Non-pigmented ciliary epithelial cell (primary cell): Measurements from ENCODE around the gene PRG2.
A peak's percentile ranks its signal among the peaks of the same experiment; 100 is the strongest.

Experiments used
- DNase-seq: peaks from one replicate; pipeline ENCODE4 v3.0.0-alpha.2; 2010; ENCODE audit warnings: low read depth

The PRG2 gene

DNA sequence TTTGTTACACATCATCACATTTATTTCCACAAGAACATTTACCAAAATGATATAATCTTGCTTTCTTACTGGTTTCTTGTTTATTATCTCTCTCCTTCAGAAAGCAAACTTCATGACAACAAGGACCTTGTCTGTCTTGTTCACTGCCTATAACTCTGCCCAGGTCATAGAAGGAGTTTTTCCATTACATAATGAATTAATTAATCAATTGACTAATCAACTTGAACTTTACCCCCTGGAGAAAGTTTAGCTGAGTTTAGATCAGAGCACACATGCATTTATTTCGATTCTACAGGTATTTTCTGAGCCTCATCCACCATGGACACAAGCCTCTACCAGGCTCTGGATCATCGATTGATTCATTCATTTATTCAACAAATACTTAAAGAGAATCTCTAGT lies 6.3 kb upstream of the PRG2 start:
- no peak for DNase-seq

DNA sequence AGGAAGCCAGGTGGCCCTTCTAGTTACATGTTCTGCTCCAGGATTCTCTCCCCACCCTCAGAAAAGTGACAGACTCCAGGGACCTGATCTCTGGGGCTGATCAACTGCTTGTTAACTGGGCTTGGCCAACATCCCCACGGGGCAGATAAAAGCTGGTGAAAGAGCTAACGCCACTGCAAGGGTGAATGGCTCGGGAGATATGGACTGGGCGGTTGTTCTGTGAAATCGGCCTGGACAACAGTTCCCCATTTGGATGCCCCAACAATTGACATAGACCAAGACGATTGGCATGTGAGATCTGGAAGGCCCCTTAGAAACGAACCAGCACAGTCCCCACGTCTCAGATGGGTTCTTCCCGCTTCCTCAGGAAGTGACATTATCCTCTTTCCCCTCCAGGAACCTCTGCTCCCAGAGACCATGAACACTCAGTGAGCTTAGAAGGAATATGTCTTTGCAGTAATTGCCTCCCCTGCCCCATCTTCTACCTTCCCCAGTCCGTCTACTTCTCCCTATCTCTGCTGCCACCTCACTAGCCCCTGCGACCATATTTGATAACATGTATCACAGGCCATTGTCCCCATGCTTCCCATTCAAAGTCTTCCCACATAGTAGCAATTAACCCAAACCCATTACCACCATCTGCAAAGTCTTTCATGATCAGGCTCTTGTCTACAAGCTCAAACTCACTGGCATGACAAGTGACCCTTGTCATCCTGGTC lies 5.6 kb upstream of the PRG2 start:
- no peak for DNase-seq

DNA sequence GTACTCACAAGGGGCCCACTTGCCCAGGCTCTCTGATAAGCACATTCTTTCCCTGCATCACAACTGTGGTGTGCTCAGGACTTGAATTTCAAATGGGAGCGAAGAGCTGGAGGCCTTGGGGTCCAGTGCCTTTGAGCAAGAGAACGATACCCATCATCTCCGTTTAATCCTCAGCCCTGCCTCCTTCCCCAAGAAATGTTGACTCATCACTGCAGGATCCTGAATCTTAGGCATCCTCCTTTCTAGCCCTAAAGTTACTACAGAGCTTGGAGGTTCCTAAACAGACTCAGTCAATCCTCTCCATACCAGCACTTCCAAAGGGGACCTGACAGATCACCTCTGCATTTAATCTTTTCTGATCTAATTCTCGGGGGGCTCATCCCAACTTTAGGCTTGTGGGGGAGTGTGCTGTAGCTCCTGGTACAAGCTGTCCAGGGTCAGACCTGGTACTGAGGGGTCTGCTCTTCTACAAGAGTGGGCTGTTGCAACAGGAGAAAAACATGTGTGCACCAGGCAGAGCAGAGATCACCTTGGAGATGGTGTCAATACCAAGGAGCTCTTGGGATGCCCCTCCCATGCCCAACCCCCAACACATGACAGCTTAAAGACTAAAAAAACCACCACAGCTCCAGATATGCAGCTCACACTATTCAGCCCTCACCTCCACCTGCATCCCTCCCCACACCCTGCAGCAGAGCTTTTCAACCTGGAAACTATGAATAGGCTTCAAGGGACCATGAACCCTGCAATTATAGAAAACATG lies 3.9 kb upstream of the PRG2 start:
- no peak for DNase-seq

DNA sequence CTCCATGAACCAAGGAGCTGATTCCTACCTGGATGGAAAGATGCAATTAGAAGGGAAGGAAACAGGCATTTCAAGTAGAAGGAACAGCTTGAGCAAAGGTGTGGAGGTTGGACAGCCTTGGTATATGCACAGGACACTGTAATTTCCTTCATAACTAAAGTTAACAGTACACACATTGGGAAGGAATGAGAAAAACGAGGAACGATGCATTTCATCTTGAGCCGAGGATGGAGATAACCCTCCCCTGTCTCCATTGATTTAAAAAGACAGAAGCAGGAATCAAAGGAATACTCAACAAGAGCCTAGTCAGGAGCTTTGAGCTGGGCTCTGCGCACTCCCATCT lies 2.3 kb upstream of the PRG2 start:
- DNase-seq = no peak

DNA sequence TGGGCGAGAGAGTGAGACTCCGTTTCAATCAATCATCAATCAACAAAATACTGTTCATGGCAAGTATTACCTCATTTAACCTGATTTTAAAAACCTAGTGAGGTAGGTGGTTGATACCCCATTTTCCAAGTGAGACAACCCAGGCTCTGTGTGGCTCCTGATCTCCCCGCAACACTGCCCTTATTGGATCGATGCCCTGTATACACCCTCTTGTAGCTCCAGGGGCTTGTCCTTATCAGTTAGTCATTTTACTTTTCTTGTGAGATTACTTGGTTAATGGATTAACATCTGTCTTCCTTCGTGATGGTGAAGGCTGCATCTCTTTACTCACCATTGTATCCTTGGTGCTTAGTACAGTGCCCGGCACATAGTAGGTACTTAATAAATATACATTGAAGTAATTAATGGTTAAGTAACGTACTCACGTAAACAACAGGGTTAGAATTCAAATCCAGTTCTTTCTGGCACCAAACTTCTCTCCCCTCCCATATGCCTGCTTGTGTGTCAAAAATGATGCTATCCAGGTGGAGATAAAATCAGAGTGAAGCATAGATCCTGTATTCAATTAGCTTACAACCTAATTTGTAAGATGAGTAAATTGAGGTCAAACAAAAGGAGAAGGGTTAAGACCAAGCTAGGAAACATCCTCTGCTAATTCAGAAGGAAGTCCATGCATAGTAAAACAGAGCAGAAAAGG lies 1.8 kb upstream of the PRG2 start:
- no peak for DNase-seq

DNA sequence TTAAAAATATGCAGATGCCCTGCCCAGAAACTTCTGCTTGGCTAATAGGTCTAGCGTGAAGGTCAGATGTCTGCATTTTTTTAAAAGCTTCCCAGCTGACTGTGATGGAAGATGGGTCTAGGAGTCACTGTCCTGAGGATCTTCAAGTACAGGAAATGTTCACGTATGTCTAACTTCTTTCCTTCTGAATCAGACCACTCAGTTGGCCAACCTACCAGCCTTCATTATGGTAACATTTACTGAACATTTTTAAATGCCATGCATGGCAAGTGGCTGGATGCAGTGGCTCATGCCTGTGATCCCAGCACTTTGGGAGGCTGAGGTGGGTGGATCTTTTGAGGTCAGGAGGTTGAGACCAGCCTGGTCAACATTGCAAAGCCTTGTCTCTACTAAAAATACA lies 1.1 kb upstream of the PRG2 start:
- DNase-seq = no peak

DNA sequence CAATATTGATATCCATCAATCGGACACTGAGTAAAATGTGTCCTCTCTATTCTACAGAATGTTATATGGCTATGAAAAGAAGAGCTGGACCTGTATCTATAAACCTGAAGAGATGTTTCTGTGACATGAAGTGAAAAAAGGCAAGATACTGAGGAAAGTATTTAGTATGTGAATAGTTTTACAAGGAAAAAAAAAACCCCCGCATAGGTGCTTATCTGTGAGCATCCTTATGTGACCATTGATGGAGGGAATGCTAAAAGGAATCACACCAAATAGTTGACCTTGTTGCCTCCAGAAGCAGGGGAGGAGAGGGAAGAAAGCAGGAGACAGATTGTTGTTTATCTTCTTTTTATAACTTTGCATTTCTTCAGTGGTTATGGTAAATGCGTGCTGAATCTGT lies 661 bp upstream of the PRG2 start:
- DNase-seq = no peak

DNA sequence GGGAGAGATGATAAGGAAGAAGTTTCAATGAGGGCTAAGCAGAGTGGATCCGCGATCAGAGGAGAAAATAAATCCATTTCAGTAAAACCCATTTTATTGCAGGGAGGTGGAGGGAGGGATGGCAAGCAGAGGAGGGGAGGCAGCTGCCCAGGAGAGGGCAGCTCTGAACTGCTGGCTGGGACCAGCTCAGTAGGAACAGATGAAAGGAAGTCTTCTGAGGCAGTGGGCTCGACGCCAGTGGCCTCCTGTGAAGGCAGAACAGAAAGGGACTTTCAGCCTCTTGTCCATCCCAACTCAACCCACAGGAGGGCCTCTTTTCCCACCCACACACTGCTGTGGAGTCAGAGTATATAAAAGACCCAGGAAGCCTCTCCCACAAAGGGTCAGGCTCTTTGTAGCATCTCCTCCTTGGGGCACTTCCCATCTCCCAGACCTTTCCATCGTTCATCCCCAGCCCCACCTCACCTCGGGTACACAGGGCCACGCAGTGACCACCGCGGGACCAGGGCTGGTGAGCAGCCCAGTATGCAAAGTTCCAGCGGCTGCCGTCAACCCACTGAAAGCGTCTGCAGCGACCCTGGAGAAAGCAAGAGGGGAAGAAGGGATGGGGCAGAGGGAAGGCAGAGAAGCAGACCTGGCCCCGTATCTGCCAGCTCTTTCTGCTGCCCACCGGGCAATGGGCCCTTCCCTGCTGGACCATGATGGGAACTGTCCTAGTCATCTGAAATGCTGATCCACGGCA lies 3.0 kb downstream of the PRG2 start:
- DNase-seq = no peak

DNA sequence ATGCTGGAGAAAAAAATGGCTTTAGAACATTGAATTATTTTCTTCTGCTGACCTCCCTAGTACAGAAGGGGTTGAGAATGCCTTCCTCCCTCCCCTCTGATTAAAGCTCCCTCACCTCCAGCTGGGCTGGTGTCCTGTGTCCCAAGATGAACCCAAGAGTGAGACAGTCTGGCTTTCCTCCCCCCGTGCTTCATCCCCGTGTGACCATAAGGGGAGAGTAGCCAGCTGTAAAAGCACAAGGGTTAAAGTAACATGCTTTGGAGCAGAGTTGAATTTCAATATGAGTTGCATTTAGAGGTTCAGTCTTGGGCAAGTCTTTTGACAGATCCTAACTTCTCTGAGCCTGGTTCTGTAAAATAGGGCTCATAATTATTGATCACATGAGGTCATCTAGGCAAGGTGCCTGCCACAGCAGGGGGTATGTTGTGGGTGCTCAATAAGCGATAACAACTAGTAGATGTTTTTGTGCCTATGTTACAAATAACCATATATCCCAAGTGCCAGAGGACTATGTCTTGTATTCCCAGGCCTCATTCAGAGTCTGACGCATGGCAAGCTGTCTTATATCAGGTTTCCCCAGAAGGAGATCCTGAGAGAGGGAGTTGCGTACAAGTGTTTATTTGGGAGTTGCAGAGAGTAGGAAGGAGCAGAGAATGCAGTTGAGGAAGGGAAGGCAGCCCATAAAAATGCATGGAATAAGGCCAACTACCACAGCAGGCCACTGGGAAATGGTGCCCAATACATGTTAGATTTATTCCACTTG lies 4.1 kb downstream of the PRG2 start:
- no peak for DNase-seq

DNA sequence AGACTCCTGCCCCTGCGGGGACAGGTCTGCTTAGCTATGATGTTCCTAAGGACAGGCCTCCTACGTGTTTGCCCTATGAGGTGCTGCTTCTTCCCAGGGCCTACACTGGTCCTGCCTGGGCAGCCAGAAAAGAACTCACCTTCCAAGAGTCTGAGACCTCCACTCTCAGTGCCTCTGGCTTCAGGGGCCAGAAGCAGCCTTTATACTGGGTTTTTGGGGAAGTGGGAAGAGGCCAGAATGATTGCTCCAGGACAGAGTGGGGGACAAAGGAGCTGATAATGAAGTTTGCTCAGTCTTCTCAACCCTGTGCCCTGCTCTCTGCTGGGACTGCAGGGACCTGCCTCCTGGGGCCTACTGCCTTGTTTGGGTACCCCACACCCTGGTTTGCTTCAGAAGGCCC lies 9.5 kb downstream of the PRG2 start, which contains the start of gene PRG3:
TSS of gene PRG3 (minus strand) at position 176 of the 400 bp plus-strand sequence. CDS start 442 bp downstream, outside the sequence.
- no peak for DNase-seq

DNA sequence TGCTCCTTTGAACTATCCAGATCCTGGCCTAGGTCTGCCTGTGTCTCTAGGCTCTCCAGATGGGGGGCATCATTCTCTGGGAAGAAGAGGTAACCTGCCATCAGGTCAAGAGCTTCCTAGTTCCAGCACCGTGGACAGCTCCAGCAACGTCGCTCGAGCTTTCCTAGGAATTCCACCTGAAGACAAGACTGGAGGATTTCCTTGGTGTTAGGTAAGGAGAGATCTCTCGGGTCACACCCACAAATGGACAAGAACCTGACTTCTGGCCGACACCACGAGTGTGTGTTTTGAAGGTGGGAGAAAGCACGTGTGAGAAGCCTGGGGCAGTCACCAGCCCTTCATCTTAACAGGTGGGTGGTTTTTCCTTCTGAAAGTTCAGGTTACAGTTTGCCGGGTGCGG lies 10.7 kb downstream of the PRG2 start:
- no peak for DNase-seq

DNA sequence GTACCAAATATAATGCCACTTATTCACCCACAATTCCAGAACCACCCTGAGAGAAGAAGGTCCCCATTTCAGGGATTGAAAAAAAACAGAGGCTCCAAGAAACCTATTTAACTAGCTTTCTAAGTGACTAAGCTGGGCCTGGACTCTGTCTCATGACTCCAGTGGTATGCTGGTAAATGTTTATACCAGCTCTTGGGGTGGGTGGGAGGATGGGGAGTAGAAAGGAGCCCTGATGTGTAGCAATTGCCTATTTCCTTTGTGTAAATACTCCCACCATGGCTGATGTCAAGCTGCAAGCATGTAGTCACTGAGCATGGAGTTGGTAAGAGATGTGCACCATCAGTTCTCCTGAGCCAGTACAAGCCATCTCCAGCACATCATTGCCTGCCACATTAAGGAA lies 12.3 kb downstream of the PRG2 start:
- no peak for DNase-seq

DNA sequence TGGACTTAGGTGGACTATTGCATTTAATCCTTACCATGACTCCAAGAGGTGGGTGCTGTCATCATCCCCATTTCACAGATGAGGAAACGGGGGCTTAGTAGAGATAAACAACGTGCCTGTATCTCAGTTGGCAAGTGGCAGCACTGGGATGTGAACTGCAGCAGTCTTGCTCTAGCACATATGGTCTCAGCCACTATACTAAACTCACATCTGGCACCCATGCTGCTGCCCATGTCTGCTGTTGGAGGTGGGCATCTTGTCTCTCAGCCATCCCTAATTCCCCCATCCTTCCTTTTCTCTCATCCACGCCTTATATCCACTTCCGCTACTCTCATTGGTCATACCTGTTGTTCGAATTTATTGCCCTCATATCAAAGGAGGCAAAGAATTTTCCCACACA lies 13.3 kb downstream of the PRG2 start:
- no peak for DNase-seq

DNA sequence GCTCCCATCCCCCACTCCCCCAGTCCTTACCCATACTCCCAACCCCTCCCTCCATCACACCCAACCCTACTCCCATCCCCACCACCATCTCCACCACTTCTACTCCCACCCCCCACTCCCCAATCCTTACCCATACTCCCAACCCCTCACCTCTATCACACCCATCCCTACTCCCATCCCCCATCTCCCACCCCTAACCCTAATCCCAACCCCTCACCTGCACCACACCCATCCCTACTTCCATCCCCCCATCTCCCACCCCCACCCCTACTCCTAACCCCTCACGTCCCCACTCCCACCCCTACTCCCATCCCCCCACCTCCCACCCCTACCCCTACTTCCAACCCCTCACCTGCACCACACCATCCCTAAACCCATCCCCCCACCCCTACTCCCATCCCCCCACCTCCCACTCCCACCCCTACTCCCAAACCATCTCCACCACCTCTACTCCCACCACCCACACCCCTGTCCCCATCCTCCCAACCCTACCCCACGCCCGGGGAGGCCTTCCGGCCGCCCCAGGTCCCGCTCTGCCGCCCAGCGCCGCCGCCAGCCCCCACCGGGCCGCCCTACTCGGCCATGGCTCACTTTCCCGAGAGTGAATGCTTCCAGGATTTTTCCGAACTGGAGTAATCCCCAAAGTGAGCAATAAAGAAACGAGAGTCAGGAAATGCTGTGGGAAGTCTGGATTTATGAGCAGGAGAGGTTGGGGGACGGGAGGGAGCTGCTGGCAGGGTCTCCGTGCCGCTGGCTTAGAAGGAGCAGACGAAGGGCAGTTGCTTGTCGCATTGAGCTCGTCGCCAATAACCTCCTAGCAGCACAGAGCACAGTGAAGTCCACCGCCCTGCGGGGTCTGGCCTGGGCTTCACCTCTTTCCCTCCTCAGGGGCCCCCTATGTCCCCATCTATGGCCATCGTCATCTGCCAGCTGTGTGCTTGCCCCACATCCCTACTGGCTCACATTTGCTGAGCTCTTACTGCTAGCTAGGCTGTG lies 14.1 kb downstream of the PRG2 start:
- DNase-seq = no peak

DNA sequence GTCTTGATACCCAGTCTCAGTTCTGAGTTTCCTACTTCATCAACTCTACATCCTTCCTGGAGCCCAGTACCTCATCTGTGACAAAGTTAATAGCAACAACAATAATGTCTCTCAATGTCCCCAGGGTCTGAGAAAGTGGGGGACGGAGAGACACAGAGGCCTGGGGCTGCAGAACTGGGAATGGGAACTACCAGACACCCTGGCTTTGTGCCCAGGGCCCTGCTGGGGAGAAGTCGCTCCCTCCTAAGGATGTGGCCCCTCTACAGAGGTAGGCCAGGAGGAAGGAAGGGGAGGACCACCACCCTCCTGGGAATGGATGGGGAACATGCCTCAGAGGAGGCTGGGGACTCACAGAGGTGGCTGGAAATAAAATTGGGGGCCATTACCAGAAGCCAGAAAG lies 15.0 kb downstream of the PRG2 start:
- no peak for DNase-seq

DNA sequence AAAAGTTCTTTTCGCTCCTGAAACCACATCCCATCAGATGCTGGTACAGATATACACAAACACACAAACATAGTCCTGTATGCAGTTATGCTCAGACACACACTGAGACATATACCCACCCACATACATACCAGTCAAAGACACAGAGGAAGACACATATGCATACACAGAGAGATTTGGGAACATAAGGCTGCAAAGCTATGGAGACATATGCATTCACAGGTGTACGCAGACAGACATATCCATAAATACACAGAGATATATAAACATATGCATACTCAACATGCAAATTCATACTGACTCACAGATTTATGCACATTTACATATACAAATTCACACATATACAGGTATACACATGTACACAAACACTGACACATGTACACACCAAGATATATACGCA lies 15.5 kb downstream of the PRG2 start:
- DNase-seq = no peak

DNA sequence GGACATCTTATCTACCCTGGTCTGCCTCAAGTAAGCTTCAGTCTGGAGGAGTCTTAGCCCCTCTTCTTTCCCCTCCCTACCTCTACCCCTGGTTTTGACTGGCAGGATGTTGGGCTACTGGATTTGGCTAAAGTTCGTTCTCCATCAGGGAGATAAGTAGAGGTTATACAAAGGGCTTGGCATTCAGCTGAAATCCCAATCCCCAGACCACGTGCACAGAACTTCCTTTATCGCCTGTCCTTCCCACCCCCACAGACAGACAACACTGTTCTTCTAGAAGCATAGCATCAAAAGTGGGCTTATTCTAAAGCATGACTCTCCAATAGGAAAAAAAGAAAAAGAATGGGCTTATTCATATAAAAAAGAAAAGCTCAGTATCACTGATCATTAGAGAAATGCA lies 17.3 kb downstream of the PRG2 start:
- DNase-seq = no peak

DNA sequence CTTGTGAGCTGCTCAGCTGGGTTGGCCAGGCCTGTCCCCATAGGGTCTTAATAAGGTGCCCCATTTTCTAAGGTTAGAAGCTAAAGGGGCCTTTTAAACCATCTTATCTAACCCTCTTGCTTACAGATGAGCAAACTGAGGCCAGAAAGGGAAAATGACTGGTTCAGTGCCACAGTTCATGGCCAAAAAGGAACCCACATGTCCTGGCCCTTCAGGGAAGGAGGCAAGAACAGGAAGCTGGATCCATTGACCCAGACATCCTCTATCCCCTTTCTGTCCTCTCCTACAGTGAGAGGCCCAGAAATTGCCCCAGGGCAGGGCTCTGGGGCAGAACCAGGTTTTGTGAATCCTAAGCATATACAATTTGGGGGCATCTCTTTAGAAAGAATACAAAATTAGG lies 19.5 kb downstream of the PRG2 start:
- DNase-seq = no peak

DNA sequence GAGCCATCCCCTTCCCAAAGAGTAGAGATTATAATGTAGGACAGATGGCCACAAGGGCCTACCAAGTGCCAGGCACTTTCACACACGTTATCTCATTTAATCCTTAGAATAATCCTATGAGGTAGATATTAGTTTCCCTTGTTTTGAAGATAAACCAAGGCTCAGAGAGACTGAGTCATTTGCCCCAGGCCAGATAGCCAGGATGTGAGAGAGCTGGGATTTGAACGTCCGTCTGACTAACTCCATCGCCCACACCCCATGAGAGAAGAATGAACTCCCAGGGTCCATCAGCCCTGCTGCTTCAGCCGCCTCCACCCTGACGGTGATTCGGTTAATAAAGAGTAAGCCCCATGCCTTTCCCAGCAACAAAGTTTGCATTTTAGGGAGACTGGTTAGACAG lies 20.2 kb downstream of the PRG2 start:
- DNase-seq = peak; percentile 45

DNA sequence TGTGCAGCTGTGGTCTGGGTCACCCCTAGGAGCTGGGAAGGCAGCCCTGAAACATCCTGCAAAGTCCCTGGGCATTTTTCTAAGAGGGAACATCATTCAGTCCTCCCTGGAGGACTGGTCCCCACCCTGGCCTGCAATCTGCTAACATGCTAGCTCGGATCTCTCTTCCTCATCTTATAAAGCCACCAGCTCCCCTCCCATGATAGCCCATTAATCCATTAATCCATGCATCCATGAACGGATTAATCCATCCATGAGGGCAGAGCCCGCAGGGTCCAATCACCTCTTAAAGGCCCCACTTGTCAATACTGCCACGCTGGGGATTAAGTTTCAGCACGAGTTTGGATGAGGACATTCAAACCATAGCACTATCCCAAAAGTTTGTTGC lies 21.6 kb downstream of the PRG2 start:
- DNase-seq = no peak
